ENCODE results near the gene IMMP2L. TPM values are rescaled to one million over a fixed set of nuclear protein-coding genes. Genes with fewer than 3 reads are reported as not detected.

Gene IMMP2L
- total RNA-seq, 3 donors from 2014 or later (not counting 1 experiment from before 2014, with no cell fraction given): 6.9 to 9.2 (median 8.7) TPM

- no peak overlapping the region for H3K27ac ChIP-seq (ENCODE audit: low read length)
- H3K9me3 Mint-ChIP-seq: peaks cover 2 to 7% of the 10 kb centered on the region in 2 donors
- WGBS (ENCODE audit: insufficient coverage): 86% methylated on average over 5 of the region's 6 CpGs
- H3K9me3 ChIP-seq (ENCODE audit: control insufficient read depth, insufficient read depth, low read length): no peaks in the 10 kb centered on the region
- intact Hi-C loops (cut with micrococcal nuclease): no loop called here
- no peaks in the 10 kb centered on the region for H3K36me3 Mint-ChIP-seq
- no peaks in the 10 kb centered on the region for H3K4me1 ChIP-seq (ENCODE audit: control insufficient read depth, insufficient read depth, low read length)
- DNase-seq (no peak), ATAC-seq (no peak)
- H3K27ac Mint-ChIP-seq: no peak overlapping the region
- H3K4me1 Mint-ChIP-seq: peaks cover 5 to 6% of the 10 kb centered on the region in 2 donors
- H3K4me3 ChIP-seq (ENCODE audit: low read length): no peak overlapping the region
- H3K36me3 ChIP-seq (ENCODE audit: control insufficient read depth, insufficient read depth, low read length): no peaks in the 10 kb centered on the region
- no peaks in the 10 kb centered on the region for H3K27me3 Mint-ChIP-seq (ENCODE audit: low read depth in 2 of 2)
- no peak overlapping the region for H3K4me3 Mint-ChIP-seq
- TF ChIP-seq, protein P1, sequence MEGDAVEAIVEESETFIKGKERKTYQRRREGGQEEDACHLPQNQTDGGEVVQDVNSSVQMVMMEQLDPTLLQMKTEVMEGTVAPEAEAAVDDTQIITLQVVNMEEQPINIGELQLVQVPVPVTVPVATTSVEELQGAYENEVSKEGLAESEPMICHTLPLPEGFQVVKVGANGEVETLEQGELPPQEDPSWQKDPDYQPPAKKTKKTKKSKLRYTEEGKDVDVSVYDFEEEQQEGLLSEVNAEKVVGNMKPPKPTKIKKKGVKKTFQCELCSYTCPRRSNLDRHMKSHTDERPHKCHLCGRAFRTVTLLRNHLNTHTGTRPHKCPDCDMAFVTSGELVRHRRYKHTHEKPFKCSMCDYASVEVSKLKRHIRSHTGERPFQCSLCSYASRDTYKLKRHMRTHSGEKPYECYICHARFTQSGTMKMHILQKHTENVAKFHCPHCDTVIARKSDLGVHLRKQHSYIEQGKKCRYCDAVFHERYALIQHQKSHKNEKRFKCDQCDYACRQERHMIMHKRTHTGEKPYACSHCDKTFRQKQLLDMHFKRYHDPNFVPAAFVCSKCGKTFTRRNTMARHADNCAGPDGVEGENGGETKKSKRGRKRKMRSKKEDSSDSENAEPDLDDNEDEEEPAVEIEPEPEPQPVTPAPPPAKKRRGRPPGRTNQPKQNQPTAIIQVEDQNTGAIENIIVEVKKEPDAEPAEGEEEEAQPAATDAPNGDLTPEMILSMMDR (IDR thresholded peaks at IDR 0.05): no peak
- H3K27me3 ChIP-seq (ENCODE audit: control insufficient read depth, insufficient read depth, low read length): no peaks in the 10 kb centered on the region
Observed at GRCh38 chr7:110973196-110973990, 588.9 kb downstream of the IMMP2L start.

DNA sequence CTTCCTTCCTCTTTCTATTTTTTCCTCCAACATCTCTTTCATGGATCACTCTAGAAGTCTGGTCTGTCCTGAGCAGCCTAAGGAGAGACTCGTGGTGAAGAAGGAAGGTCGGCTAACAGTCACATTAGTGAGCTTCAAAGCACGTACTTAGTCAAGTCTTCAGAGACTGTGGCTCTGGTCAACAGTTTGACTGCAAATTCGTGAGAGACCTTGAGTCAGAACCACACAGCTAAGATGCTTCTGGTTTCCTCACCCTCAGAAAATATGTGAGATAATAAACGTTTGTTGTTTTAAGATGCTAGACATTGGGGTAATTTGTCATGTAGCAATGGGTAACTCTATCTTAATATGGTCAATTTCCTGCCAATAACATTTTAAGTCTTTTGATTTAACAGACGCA is 597.5 kb downstream of the IMMP2L start:
- Mint-ChIP-seq H3K4me3 (no peak overlapping the region), H3K27me3 (ENCODE audit: low read depth in 2 of 2) (no peaks in the 10 kb centered on the region), H3K4me1 (no peaks in the 10 kb centered on the region), H3K27ac (no peak overlapping the region), H3K9me3 (peaks cover 6 to 8% of the 10 kb centered on the region in 2 donors), H3K36me3 (peaks cover 6% of the 10 kb centered on the region)
- intact Hi-C loops (cut with micrococcal nuclease): no loop called here
- TF ChIP-seq, protein P1 (IDR thresholded peaks at IDR 0.05): no peak
- ATAC-seq (no peak), DNase-seq (no peak)
- 62% methylated on average over 4 of the region's 6 CpGs for WGBS (ENCODE audit: insufficient coverage)
- Histone ChIP-seq H3K36me3 (ENCODE audit: control insufficient read depth, insufficient read depth, low read length) (no peaks in the 10 kb centered on the region), H3K27ac (ENCODE audit: low read length) (no peak overlapping the region), H3K4me1 (ENCODE audit: control insufficient read depth, insufficient read depth, low read length) (no peaks in the 10 kb centered on the region), H3K9me3 (ENCODE audit: control insufficient read depth, insufficient read depth, low read length) (no peaks in the 10 kb centered on the region), H3K4me3 (ENCODE audit: low read length) (no peak overlapping the region), H3K27me3 (ENCODE audit: control insufficient read depth, insufficient read depth, low read length) (no peaks in the 10 kb centered on the region)

- Mint-ChIP-seq H3K4me3 (no peak overlapping the region), H3K27ac (no peak overlapping the region), H3K36me3 (peaks cover 12% of the 10 kb centered on the region), H3K27me3 (ENCODE audit: low read depth in 2 of 2) (no peaks in the 10 kb centered on the region), H3K9me3 (peaks cover 8 to 9% of the 10 kb centered on the region in 2 donors), H3K4me1 (no peaks in the 10 kb centered on the region)
- 88% methylated on average over 3 of the region's 3 CpGs for WGBS (ENCODE audit: insufficient coverage)
- no peaks in the 10 kb centered on the region for H3K4me1 ChIP-seq (ENCODE audit: control insufficient read depth, insufficient read depth, low read length)
- H3K4me3 ChIP-seq (ENCODE audit: low read length): no peak overlapping the region
- H3K27me3 ChIP-seq (ENCODE audit: control insufficient read depth, insufficient read depth, low read length): no peaks in the 10 kb centered on the region
- no peak for ATAC-seq
- no peaks in the 10 kb centered on the region for H3K9me3 ChIP-seq (ENCODE audit: control insufficient read depth, insufficient read depth, low read length)
- no peaks in the 10 kb centered on the region for H3K36me3 ChIP-seq (ENCODE audit: control insufficient read depth, insufficient read depth, low read length)
- no peak for DNase-seq
- no peak overlapping the region for H3K27ac ChIP-seq (ENCODE audit: low read length)
- intact Hi-C loops (cut with micrococcal nuclease): no loop called here
- TF ChIP-seq, protein P1 (IDR thresholded peaks at IDR 0.05): no peak
Observed at GRCh38 chr7:110962826-110963225, 599.5 kb downstream of the IMMP2L start.

- Histone ChIP-seq H3K4me1 (ENCODE audit: control insufficient read depth, insufficient read depth, low read length) (no peaks in the 10 kb centered on the region), H3K4me3 (ENCODE audit: low read length) (no peak overlapping the region), H3K27ac (ENCODE audit: low read length) (no peak overlapping the region), H3K27me3 (ENCODE audit: control insufficient read depth, insufficient read depth, low read length) (no peaks in the 10 kb centered on the region), H3K36me3 (ENCODE audit: control insufficient read depth, insufficient read depth, low read length) (no peaks in the 10 kb centered on the region), H3K9me3 (ENCODE audit: control insufficient read depth, insufficient read depth, low read length) (no peaks in the 10 kb centered on the region)
- ATAC-seq (no peak), DNase-seq (no peak)
- no CpG with 5 or more reads among the region's 2 CpGs for WGBS (ENCODE audit: insufficient coverage)
- TF ChIP-seq, protein P1 (IDR thresholded peaks at IDR 0.05): no peak
- no peaks in the 10 kb centered on the region for H3K4me1 Mint-ChIP-seq
- no peak overlapping the region for H3K27ac Mint-ChIP-seq
- peaks cover 14% of the 10 kb centered on the region for H3K36me3 Mint-ChIP-seq
- H3K27me3 Mint-ChIP-seq (ENCODE audit: low read depth in 2 of 2): no peaks in the 10 kb centered on the region
- no peak overlapping the region for H3K4me3 Mint-ChIP-seq
- intact Hi-C loops (cut with micrococcal nuclease): no loop called here
- H3K9me3 Mint-ChIP-seq: peaks cover 8 to 12% of the 10 kb centered on the region in 2 donors
Observed at GRCh38 chr7:110962374-110962773, 599.9 kb downstream of the IMMP2L start.
